Loucy (cell line): Measurements from ENCODE around the gene RILP.

ENCODE experiments used
- H2AFZ ChIP-seq: fragments of 200-600 bp; sonication (generic); 2 replicates; pipeline ENCODE4 v1.6.0; 2016; ENCODE audit warnings: antibody characterized with exemption, mild to moderate bottlenecking, low read length, moderate library complexity
- H3F3A ChIP-seq: fragments of 200-600 bp; 2 replicates; pipeline ENCODE4 v1.6.0; 2016; ENCODE audit warnings: antibody characterized with exemption, low read depth, mild to moderate bottlenecking
- H3K27me3 ChIP-seq: fragments of 200-600 bp; sonication (generic); 2 replicates; pipeline ENCODE4 v1.6.1; 2014; ENCODE audit warnings: low read length, mild to moderate bottlenecking; ENCODE audit not compliant: insufficient read depth, poor library complexity, severe bottlenecking
- H3K36me3 ChIP-seq: fragments of 200-600 bp; sonication (generic); 2 replicates; pipeline ENCODE4 v1.6.1; 2016; ENCODE audit warnings: low read length; ENCODE audit not compliant: insufficient read depth
- H3K4me1 ChIP-seq: fragments of 200-600 bp; sonication (generic); 2 replicates; pipeline ENCODE4 v1.5.1; 2014; ENCODE audit warnings: low read length, mild to moderate bottlenecking; ENCODE audit not compliant: insufficient read depth, poor library complexity, severe bottlenecking
- H3K4me2 ChIP-seq: fragments of 200-600 bp; sonication (generic); 2 replicates; pipeline ENCODE4 v1.6.0; 2014; ENCODE audit warnings: antibody characterized with exemption, low read length, low read depth, mild to moderate bottlenecking; ENCODE audit not compliant: poor library complexity, severe bottlenecking
- H3K4me3 ChIP-seq: fragments of 200-600 bp; sonication (generic); 2 replicates; pipeline ENCODE4 v1.5.1; 2014; ENCODE audit warnings: low read length, mild to moderate bottlenecking, mixed read lengths; ENCODE audit not compliant: poor library complexity, severe bottlenecking
- H3K79me2 ChIP-seq: fragments of 200-600 bp; sonication (generic); 2 replicates; pipeline ENCODE4 v1.6.1; 2014; ENCODE audit warnings: low read length; ENCODE audit not compliant: insufficient read depth
- H3K9ac ChIP-seq: fragments of 200-600 bp; sonication (generic); 2 replicates; pipeline ENCODE4 v1.6.0; 2014; ENCODE audit warnings: mild to moderate bottlenecking, low read depth, low read length, moderate library complexity; ENCODE audit not compliant: poor library complexity, severe bottlenecking
- H3K9me2 ChIP-seq: fragments of 200-600 bp; sonication (generic); replicated peaks from 2 replicates; pipeline ENCODE4 v1.6.1; 2016; ENCODE audit warnings: low read depth, low read length, mixed read lengths
- H3K9me3 ChIP-seq: fragments of 200-600 bp; sonication (generic); 2 replicates; pipeline ENCODE4 v1.6.1; 2014; ENCODE audit warnings: mild to moderate bottlenecking, antibody characterized with exemption, low read length, low read depth; ENCODE audit not compliant: insufficient read depth
- H4K20me1 ChIP-seq: fragments of 200-600 bp; sonication (generic); 2 replicates; pipeline ENCODE4 v1.6.0; 2014; ENCODE audit warnings: antibody characterized with exemption, low read length, mild to moderate bottlenecking; ENCODE audit not compliant: insufficient read depth, poor library complexity, severe bottlenecking
- CTCF ChIP-seq: fragments of 200-600 bp; sonication (generic); conservative IDR thresholded peaks from 2 replicates; pipeline ENCODE4 v1.5.1; 2014; ENCODE audit warnings: mild to moderate bottlenecking, antibody characterized with exemption, low read length
- EZH2phosphoT487 ChIP-seq: fragments of 200-600 bp; IDR thresholded peaks from 2 replicates; pipeline ENCODE4 v1.6.1; 2018; ENCODE audit warnings: antibody characterized with exemption, mild to moderate bottlenecking, moderate library complexity, borderline replicate concordance

Gene RILP

GRCh38 chr17:1625053-1625452, 24.6 kb downstream of the RILP start:
- H3K4me2 ChIP-seq, result peak overlapping the region; percentile 86
- no peaks in the 10 kb centered on the region for H3K9me2 ChIP-seq
- peaks cover 3% of the 10 kb centered on the region; the same call in 1 of the 2 replicates for H3F3A ChIP-seq
- no peaks in the 10 kb centered on the region for H3K9me3 ChIP-seq
- H3K79me2 ChIP-seq, result peaks cover 53% of the 10 kb centered on the region; the same call in 1 of the 2 replicates
- no peak overlapping the region for H2AFZ ChIP-seq
- no peaks in the 10 kb centered on the region for H4K20me1 ChIP-seq
- H3K4me3 ChIP-seq, result peak overlapping the region; percentile 98
- TF ChIP-seq EZH2phosphoT487, result no peak
- TF ChIP-seq CTCF, result no peak
- H3K4me1 ChIP-seq, result peaks cover 40% of the 10 kb centered on the region
- no peaks in the 10 kb centered on the region for H3K27me3 ChIP-seq
- H3K9ac ChIP-seq, result peak overlapping the region; percentile 80
- H3K36me3 ChIP-seq, result no peaks in the 10 kb centered on the region

GRCh38 chr17:1624650-1625049, 25.0 kb downstream of the RILP start:
- H3K9ac ChIP-seq, result no peak overlapping the region
- H3K4me1 ChIP-seq, result peaks cover 38% of the 10 kb centered on the region
- H3K36me3 ChIP-seq, result no peaks in the 10 kb centered on the region
- no peak for TF ChIP-seq EZH2phosphoT487
- TF ChIP-seq CTCF, result no peak
- peak overlapping the region; percentile 86 for H3K4me2 ChIP-seq
- no peak overlapping the region for H3K4me3 ChIP-seq
- H4K20me1 ChIP-seq, result no peaks in the 10 kb centered on the region
- peaks cover 53% of the 10 kb centered on the region; the same call in 1 of the 2 replicates for H3K79me2 ChIP-seq
- no peaks in the 10 kb centered on the region for H3K9me3 ChIP-seq
- H3K9me2 ChIP-seq, result no peaks in the 10 kb centered on the region
- peaks cover 3% of the 10 kb centered on the region; the same call in 1 of the 2 replicates for H3F3A ChIP-seq
- no peaks in the 10 kb centered on the region for H3K27me3 ChIP-seq
- no peak overlapping the region for H2AFZ ChIP-seq

- H3K9ac ChIP-seq, result no peak overlapping the region
- peaks cover 53% of the 10 kb centered on the region; the same call in 1 of the 2 replicates for H3K79me2 ChIP-seq
- H2AFZ ChIP-seq, result no peak overlapping the region
- TF ChIP-seq EZH2phosphoT487 (no peak), CTCF (no peak)
- no peaks in the 10 kb centered on the region for H3K27me3 ChIP-seq
- H3K4me3 ChIP-seq, result no peak overlapping the region
- no peaks in the 10 kb centered on the region for H3K36me3 ChIP-seq
- H3K9me3 ChIP-seq, result no peaks in the 10 kb centered on the region
- no peaks in the 10 kb centered on the region for H3K9me2 ChIP-seq
- H3K4me2 ChIP-seq, result no peak overlapping the region
- H4K20me1 ChIP-seq, result no peaks in the 10 kb centered on the region
- peaks cover 32% of the 10 kb centered on the region for H3K4me1 ChIP-seq
- peaks cover 3% of the 10 kb centered on the region; the same call in 1 of the 2 replicates for H3F3A ChIP-seq
Measured at GRCh38 chr17:1623057-1623630, 26.5 kb downstream of the RILP start.
